Stimulated activated CD8-positive, alpha-beta memory T cell treated with anti-CD3 and anti-CD28 coated beads, Interleukin-12 subunit alpha, Interleukin-12 subunit beta, amount 100 ng/mL, for 24 hours (primary cell): ENCODE data around the gene RAD51B.
"Not testable (repeated sequence)": the region's sequence is repeated elsewhere in the genome, so short reads cannot be mapped to it uniquely, and the experiment has no call there.

Source experiments
- DNase-seq: peaks from one replicate; pipeline ENCODE4 v3.0.0-alpha.2; 2020; ENCODE audit errors: extremely low read depth

The RAD51B gene

DNA sequence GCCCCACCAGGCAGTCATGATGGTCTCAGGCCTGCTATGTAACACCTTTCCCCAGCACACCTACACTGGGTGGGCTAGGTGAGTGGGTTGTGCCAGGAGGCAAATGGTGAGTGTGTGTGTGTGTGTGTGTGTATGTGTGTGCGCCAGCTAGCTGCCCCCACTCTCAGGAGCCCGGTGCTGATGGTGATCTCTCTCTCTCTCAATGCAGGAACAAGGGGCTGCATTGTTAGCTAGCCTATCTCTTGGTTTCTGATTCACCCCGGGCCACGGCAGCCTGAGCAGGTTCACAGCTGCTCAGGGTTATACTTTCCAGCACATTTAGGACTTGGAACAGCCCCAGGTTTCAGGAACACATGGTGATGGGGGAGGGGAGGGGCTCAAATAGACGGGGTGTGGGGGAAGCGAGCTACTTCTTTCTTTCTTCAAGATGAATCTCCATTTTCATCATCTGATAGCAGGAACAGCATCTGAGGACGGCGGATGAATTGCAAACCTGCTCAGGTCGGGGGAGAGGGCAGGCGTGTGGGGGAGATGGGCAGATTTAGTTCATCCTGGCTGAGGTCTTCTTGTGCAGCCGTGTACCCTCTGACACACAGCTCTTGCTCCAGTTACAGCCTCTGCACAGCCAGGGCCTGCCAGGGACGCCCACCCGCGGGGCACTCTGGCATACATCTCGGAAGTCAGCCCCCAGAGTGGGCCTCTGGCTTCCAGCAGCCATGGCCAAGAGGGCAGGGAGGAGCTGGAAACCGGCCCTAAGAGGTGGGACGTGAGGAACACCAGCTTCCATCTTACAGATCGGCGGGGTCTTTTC is 835.6 kb downstream of the RAD51B start:
- no peak for DNase-seq

DNA sequence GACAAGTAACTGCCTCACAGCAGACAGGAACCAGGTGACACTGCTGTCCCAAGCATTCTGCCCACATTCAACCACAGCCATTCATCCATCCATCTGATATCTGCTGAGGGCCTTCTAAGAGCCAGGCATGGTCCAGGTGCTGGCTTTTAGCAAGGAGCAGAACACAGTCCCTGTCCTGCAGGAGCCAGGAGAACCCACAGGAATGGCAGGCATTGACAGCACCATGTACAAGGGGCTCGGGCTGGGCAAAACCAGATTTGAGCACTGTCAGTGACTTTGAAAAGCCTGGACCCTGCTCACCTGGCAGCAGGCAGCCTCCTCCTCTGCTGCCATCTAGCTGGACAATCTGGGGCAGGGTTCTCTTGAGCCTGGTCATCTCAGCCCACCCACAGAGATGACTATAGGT is 836.3 kb downstream of the RAD51B start:
- DNase-seq: no peak

DNA sequence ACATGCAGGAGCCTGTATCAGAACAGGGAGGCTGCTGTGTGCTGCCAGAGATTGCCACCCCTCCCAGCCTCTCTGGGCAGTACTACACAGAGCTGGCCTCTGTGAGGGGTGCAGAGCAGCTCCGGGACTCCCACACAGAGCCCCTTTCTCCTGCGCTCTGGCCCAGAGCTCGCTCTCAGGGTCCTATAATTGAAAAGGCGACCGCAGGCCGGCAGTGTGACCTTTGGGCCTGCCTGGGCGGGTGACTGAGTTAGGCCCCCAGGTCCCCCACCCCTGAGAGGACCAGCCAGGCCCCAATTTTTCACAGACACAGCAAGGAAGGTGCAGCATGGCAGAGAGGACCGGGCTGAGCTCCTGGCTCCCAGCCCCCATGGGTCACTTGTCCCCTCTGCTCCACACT is 836.9 kb downstream of the RAD51B start:
- no peak for DNase-seq

DNA sequence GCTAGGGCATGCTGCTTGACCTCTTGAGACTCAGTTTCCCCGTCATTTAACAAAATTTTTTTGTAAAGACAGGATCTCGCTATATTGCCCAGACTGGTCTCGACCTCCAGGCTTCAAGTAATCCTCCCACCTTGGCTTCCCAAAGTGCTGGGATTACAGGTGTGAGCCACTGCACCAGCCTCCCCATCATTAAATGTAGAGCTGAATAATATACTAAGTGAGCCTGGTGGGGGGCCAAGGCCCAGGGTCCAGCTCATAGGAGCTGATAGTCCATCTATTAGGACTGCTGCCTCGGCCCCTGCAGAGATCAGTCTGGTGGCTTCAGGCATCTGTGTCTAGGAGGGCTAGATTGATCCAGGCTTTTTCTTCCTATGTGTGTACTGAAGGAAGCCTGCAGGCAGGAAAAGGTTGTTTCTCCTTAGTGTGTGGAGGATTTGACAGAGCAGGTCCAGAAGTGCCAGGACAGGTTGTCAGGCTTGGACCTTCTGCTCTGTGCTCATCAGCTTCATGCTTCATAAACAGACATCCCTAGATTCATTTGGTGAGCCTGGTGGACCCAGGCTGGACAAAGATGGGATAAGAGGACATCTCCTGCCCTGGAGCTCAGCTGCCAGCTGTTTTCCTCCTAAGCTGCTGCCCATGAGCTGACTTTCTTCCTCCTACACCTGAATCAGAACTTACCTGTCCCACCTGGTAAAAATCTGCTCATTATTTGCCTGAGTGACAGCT is 837.9 kb downstream of the RAD51B start:
- no peak for DNase-seq

DNA sequence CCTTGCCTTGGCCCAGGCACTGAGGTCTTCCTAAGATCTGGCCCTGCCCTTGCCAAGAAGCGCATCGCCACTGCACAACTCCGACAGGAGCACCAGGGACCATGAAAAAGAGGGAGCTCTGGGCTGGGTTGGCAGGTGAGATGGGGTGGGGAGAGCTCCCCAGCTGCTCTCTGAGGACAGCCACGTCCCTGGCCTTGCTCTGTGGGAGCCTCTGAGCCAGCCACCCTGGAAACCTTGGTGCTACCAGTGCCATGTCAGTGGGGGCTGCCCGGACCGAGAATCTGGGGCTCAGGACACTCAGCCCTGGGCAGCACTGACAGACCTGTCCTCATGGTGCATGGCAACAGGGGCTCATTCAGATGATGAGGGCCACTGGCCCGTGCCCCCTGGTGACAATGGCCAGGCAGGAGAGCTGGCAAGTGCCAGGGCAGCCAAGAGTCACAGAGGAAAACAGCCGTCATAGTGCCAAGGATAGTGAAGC is 838.5 kb downstream of the RAD51B start:
- no peak for DNase-seq

DNA sequence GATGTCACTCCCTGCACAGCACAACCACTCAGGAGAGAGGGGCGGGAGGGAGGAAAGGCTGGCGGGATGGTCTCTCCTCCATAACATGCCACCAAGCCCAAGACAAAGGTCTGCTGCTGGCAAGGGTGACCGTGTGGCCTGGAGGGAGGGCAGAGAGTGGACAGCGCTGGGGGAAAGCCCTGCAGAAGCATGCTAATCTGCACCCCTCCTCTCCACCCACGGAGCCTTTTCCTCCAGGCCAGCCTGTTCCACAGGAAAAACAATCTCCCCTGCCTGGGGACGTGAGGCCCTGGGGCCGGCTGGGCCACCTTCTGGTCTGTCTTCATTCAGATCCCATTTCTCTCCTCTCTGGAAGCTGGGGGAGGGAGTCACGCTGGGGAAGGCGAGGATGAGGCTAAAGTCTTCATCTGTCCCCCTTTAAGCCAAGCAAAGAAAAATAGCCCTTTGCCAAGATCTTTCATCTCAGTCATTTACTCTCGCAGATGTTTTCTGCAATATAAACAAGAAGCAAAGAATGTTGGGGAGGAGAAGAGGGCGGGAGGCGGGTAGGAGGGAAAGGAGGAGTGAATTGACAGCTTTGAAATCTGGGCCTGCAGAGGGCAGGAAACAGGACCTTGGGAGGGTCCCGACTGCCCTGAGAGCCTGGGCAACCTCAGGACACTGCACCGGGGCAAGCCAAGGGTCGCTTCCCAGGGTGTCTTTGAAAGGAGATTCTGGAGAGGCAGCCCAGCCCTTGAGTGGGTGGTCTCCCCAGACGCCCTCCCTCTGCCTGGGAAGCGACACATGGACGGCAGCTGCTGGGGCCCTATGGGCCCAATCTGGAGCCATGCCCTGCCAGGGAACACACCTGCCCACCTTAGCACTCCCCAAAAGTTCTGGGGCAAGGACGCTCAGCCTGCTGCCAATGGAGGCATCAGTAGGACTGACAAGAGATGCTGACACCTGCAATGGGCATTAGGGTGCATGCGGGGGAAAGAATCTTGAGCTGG is 839.7 kb downstream of the RAD51B start:
- no peak for DNase-seq

DNA sequence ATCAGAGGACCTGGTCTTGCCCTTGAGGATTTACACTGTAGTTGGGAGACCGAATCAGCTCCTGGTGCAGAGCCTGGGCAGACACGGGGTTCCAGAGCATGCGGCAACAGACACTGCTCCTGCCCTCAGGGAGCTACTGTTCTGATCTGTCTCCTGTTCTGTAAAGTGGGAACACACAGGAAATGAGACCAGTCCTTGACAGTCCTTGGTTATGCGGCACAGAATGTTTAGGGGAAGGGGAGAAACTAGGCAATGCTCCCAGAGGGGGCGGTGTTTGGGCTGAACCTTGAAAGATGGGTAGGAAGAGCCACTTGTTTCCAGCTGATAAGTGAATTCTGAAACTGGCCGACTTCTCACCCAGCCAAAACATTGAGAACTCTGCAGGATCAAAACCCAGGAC is 840.9 kb downstream of the RAD51B start:
- no peak for DNase-seq

DNA sequence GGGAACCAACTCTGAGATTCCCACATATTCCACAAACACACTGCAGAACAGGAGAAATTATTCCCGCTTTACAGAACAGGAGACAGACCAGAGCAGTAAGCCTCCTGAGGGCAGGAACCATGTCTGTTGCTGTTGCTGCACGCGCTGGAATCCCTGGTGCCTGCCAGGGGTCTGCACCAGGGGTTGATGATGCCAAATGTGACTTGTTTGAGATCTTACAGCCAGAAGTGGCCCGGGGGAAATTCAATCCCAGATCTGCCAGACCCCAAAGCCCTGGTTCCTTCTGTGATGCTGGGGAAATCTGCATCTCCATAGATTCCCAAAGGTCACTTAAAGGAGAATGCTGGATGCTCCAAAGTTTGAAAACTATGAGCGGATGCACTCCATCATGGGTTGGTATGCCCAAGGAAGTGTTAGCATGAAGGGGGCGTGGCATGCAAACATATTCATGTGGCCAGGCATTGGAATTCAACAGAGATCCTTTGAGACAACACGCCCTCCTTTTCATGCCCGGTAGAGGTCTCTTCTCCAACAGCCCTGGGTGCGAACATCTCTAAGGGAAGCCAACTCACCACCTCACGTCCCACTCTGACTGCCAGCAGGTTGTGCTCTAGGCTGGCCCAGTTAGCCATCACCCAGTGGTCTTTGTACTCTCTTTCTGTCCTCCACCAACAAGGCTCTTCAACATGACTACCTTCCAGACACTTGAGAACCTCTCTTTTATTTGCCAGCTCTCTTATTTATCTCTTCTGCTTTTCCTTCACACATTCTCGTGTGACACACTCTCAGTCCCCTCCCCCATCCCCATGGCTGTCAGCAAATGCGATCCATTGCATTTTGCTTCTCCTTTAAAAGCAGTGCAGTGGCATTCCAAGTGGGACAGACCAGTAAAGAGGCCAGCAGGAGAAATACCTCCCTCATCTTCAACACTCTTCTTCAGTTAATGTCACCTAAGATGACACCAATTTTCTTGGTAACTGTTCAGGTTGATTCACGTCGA is 841.9 kb downstream of the RAD51B start:
- no peak for DNase-seq

DNA sequence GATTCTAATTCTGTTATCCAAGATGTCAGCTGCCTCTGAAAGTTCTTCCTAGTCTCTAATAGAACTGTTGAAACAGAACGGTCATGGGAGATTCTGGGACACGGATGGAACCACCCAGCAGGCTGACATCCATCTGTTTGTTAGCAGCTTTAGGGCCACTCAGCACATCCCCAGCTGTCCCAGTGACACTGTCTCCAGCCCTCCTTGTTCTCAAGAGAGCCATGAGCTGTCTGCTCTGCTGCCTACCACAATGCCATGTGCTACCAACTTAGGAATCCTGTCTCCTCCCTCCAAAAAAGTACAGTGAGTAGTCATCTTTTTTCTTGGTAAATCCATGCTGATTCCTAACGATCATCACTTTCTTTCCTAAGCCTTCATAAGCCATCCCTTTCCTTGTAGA is 842.8 kb downstream of the RAD51B start:
- DNase-seq: no peak

DNA sequence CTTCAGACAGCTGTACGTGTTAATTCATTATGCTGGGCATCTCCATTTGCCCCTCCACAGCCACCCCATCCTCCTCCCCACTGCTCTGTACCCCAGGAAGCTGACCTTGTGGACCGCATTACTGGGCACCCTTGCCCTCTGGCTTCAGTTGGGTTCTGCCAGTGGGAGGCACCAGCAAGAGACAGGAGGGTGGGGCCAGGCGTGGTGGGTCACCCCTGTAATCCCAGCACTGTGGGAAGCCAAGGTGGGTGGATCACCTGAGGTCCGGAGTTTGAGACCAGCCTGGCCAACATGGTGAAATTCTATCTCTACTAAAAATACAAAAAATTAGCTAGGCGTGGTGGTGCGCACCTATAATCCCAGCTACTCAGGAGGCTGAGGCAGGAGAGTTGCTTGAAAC is 843.2 kb downstream of the RAD51B start:
- DNase-seq: not testable (repeated sequence)

DNA sequence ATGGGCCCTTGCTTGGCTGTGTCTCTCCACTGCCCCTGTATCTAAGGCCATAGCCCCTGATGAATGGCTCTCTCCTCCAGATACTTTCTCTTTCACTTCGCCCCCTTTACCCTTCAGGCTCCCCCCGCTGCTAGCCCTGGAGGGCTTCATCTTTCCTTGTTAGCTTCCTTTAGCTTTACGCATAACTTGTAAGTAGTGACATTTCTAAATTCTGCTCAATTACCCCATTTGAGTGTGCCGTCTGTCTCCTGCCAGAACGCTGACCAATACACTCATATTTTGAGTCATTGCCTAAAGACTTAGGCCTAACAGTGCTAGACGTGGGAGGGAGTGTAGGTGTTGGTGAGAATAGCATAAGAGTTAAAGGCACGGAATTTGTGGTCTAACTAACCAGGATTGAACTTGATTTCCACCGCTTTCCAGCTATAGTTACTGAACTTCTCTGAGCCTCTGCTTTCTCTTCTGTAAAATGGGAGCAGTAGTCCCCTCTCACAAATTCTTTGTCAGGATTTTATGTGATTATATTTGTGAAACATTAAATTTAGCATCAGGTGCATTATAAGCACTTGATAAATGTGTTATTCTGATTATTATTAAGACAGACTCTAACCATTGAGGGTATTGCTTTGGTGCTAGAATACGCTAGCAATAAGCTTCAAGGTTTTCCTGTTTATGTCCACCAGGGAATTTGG is 844.0 kb downstream of the RAD51B start:
- peak; percentile 9 for DNase-seq

DNA sequence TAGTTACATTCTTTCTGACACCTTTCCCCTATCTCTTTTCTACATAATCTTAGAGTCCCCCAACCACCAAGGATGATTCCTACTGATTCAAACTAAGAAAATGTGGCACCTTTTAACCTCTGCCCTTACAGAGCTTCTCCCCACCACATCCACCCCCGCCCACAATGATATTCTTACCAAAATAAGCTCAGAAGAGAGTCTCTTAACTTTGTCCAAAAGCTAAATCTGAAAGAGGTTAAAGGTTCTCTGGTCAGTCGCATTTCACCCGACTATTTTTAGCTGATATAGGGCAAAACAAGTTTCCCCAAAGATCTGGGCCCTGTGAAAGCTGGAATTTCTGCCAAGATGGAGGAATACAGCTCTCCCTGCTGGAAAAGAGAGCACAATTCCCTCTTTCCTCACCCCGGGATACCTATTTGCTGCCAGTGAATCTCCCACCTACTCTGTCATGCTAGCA is 844.7 kb downstream of the RAD51B start:
- no peak for DNase-seq

DNA sequence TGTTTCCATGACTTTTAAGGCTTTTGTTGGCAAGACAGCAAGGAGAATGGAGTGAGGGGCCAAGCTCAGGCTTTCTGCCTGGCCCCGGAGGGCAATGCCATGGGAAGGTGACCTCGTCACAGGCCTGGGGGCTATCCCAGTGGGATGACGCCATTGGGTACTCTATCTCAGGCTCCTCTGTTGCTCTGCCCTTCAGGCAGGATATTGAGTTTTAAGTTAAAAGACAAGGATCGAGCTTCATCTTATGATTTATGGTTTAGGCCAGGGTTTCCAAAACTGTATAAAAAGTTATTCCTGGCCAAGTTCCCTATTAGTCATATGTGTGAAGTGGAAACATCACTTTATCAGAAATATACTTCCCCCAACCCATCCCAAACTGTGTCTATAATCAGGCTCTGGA is 845.6 kb downstream of the RAD51B start:
- DNase-seq: no peak

DNA sequence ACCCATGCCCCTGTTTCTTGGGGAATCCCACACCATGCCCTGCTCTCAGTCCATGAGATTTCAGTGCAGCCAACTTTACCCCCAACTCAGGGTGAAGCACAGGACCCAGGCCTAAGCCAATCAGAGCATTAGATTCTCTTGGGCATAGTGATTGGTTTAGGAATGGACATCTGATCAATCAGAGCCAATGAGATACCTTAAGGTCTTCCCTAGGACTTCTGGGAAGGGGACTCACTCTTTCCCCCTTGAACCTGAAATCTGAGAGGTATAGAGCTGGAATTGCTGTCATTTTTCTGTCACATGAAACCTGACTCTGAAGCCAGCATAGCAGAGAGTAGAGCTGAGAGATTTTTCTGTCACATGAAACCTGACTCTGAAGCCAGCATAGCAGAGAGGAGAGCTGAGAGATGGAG is 846.2 kb downstream of the RAD51B start:
- no peak for DNase-seq

DNA sequence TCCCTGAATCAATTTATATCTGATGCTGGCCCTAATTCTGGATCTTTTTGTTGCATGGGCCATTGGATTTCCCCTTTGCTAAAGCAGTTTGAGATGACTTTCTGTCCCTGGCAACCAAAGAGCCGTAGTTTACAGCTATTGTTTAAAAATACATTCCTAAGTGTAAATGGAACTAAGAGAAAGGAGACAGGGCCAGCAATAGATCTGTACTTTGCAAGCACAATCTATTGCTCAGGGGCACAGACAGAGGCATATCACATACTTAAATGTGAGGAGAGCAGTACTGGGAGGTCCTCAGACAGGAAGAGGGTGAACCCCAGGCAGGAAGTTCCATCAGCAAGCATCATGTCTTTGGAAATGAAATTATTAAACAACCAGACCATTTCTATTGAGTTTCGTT is 846.7 kb downstream of the RAD51B start:
- DNase-seq: no peak

DNA sequence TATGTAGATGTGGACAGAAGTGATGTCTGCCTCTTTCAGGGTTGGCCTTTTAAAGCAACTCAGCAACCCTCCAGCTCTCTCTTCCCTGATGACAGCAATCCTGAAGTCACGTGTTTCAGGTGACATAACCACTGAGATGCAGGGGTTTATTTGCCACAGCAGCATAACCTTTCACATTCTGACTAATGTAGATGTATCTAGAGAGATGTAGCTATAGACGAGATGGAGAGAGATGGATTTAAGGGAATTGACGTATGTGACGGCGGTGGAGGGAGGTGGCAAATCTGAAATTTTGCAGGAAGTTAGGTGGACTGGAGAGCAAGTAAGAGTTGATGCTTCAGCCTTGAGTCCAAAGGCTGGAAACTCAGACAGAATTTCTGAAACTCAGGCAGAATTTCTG is 847.3 kb downstream of the RAD51B start:
- DNase-seq: no peak

DNA sequence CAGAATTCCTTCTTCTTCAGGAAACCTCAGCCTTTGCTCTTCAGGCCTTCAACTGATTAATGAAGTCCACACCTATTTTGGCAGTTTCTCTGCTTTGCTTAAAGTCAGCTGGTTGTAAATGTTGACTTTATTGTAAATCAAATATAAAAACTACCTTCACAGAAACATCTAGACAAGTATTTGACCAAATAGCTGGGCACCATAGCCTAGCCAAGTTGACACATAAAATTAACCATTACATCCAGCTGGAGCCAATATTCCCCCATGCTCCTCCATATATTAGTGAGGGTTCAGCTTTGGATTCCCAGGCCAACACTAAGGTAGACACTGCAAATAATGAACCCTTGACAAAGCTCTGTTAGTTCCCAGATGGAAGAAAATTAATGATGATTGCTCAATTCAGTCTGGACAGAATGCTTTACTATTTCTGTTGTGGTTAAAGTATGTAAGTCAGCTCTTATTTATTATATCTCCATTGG is 847.8 kb downstream of the RAD51B start:
- no peak for DNase-seq

DNA sequence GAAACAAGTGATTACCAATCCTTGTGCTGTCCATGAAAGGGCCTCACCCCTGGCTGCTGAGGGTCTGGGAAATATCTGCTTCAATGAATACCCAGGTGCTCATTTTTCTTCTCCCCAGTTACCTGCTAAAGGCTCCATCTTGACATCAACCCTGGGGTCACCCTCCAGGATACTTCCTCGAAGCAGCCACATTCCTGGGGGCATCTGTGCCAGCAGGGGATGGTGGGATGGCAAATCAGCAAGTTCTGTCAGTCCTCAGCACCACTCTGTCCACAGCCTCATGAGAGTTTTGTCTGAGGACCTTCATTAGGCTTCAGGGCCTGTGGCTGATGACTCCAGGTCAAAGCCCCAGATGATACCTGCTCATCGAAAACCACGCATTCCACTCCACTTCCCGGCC is 848.4 kb downstream of the RAD51B start:
- no peak for DNase-seq

DNA sequence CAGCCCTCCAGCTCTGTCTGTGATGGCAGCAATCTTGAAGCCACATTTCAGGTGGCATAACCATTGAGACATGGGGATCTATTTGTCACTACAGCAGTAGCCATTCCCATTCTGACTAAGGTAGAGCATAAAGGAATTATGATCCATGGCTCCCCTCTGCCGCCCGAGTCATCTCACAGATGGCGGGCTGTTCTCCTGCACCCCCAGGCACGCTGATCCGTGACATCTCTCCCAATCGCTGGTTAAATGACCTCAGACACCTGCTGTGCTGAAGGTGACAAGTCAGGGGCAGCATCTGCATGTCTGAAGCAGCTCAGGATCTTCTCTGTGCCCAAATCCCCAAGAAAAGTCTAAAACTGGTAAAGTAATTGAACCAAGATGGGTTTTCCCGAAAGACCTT is 849.0 kb downstream of the RAD51B start:
- DNase-seq: no peak

DNA sequence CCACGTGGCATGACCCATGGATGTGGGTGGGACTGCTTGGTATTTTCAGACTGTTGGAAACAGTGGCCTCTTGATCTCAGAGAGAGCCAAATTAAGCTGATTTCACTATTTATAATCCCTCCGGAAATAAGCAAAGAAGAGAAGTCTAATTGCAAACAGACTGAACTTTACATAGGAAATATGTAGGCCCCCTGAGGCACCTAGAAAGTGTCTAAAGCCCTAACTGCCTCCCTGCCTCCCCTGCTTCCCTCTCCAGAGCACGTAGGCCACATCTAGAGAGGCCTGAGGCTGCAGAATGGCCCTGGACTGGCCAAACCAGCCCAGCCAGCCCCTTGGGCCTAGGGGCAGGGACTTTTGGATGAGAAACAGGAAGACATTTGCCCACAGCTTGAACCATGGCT is 849.5 kb downstream of the RAD51B start:
- DNase-seq: no peak
